NB4 (cell line): ENCODE data around the gene SETD5.

ENCODE experiments used
- DNase-seq: peaks from one replicate; pipeline ENCODE4 v3.0.0; 2010; ENCODE audit warnings: low read depth
- H3K4me3 ChIP-seq: one replicate; pipeline ENCODE4 v1.5.1; 2011; ENCODE audit warnings: mild to moderate bottlenecking, low read depth, low read length, moderate library complexity
- CTCF ChIP-seq: IDR thresholded peaks from one replicate; pipeline ENCODE4 v1.5.1; 2012; ENCODE audit warnings: low read depth, low read length
- MAX ChIP-seq: IDR thresholded peaks from 2 replicates; pipeline ENCODE4 v1.6.1; 2011; ENCODE audit warnings: low read depth, low read length
- MYC ChIP-seq: IDR thresholded peaks from 2 replicates; pipeline ENCODE4 v1.6.1; 2011; ENCODE audit warnings: low read depth, low read length
- POLR2A ChIP-seq: IDR thresholded peaks from 2 replicates; pipeline ENCODE4 v1.6.1; 2011; ENCODE audit warnings: mild to moderate bottlenecking; ENCODE audit not compliant: insufficient read length; ENCODE audit errors: extremely low read depth

The SETD5 gene

DNA sequence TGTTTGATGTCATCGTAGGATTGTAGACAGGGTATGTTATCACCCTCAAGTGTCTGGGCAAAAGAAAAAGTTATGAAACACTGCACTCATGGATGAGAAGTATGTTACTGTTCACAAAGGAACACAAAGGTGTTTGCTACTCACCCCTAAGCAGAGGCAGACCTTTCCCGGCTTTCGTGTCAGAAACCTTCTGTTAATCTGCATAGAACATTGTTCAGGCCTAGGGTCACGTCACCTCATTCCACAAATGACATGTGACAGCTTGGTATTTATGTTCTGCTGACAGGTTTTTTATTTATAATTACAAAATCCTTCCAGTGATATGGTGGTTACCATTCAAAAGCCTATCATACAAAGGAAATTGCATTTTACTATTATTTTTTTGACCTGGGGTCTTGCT lies 18.1 kb upstream of the SETD5 start:
- H3K4me3 ChIP-seq, result no peak overlapping the region
- no peak for DNase-seq
- TF ChIP-seq MYC, result no peak
- TF ChIP-seq MAX, result no peak
- TF ChIP-seq CTCF, result no peak
- TF ChIP-seq POLR2A, result no peak

DNA sequence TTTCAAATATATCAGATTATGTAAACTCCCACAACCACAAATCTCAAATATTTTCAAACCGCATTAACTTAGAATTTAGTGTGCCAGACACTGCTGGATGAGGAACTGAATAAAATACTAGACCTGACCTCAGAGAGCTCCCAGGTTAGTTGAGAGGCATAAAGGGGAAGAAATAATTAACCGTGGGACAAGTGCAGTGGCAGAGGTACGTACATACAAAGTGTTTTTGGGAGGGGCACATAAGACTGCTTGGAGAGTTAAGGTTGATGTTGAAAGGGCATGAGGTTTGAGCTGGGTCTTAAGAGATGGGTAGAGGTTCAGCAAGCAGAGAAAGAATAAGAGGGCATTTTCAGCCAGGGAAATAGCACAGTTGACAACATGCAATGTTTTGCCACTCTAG lies 17.4 kb upstream of the SETD5 start:
- H3K4me3 ChIP-seq, result no peak overlapping the region
- no peak for DNase-seq
- TF ChIP-seq MYC, result no peak
- TF ChIP-seq POLR2A, result no peak
- TF ChIP-seq MAX, result no peak
- no peak for TF ChIP-seq CTCF

DNA sequence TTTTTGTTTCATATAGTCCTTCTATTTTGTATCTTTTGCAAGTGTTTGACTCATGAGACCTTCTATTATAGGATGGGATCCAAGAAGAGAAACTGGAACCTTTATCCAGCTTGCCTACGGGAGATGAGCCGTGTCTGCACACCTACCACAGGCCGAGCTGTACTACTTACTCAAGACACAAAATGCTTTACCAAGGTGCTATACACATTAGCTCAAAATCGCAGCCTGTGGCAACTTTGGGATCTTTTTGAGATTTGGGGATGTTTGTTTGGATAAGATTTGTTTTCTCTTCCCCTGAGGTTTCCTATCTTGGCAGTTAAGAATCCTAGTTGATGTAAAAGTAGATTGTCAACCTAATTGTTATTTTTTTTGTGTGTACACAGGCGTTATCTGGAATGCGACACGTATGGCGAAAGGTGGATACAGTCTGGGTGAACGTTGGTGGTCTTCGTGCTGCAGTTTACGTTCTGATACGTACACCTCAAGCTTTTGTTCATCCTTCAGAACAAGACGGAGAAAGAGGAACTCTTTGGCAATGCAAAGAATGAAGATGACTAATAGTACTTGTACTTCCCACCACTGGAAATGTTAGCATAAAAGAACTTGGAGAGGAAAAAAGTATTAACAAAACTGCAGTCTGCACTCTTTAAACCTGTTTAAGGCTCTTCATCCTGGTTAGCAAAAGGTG lies 13.1 kb upstream of the SETD5 start:
- DNase-seq, result peak; percentile 48
- H3K4me3 ChIP-seq, result no peak overlapping the region
- TF ChIP-seq MAX (no peak), POLR2A (no peak), CTCF (no peak), MYC (no peak)

- H3K4me3 ChIP-seq, result no peak overlapping the region
- no peak for DNase-seq
- no peak for TF ChIP-seq MYC
- no peak for TF ChIP-seq CTCF
- no peak for TF ChIP-seq POLR2A
- no peak for TF ChIP-seq MAX
Measured at GRCh38 chr3:9385187-9386077, 12.0 kb upstream of the SETD5 start.

GRCh38 chr3:9386078-9386459 lies 11.3 kb upstream of the SETD5 start:
- TF ChIP-seq POLR2A, result no peak
- TF ChIP-seq MYC, result no peak
- no peak for TF ChIP-seq CTCF
- TF ChIP-seq MAX, result no peak
- no peak overlapping the region for H3K4me3 ChIP-seq
- DNase-seq, result no peak
